Measurements from ENCODE around the gene STK32B.
"Not testable (repeated sequence)": the region's sequence is repeated elsewhere in the genome, so short reads cannot be mapped to it uniquely, and the experiment has no call there.

STK32B gene

GRCh38 chr4:5051278-5052203 lies at the start of gene STK32B:
TSS of gene STK32B (plus strand) at chr4:5051480.
- peak; percentile 62 for DNase-seq

GRCh38 chr4:5001641-5002040 lies 49.6 kb upstream of the STK32B start:
- not testable (repeated sequence) for DNase-seq

GRCh38 chr4:5003372-5003857 lies 47.9 kb upstream of the STK32B start:
- DNase-seq = no peak

GRCh38 chr4:5003918-5004317 lies 47.4 kb upstream of the STK32B start:
- no peak for DNase-seq

- DNase-seq = no peak
Observed at GRCh38 chr4:5004496-5004895, 46.8 kb upstream of the STK32B start.

GRCh38 chr4:5006932-5007331 lies 44.3 kb upstream of the STK32B start:
- not testable (repeated sequence) for DNase-seq

GRCh38 chr4:5009796-5010195 lies 41.5 kb upstream of the STK32B start:
- no peak for DNase-seq

GRCh38 chr4:5010984-5011383 lies 40.3 kb upstream of the STK32B start:
- DNase-seq = no peak

- no peak for DNase-seq
Observed at GRCh38 chr4:5012244-5012898, 38.9 kb upstream of the STK32B start.

GRCh38 chr4:5012958-5013357 lies 38.3 kb upstream of the STK32B start:
- no peak for DNase-seq

- DNase-seq = no peak
Observed at GRCh38 chr4:5014007-5014682, 37.1 kb upstream of the STK32B start.

- peak; percentile 4 for DNase-seq
Observed at GRCh38 chr4:5018096-5018495, 33.2 kb upstream of the STK32B start.

GRCh38 chr4:5018603-5019002 lies 32.7 kb upstream of the STK32B start:
- no peak for DNase-seq

GRCh38 chr4:5019274-5019673 lies 32.0 kb upstream of the STK32B start, which contains the start of gene CYTL1:
TSS of gene CYTL1 (minus strand) at chr4:5019458. CDS start at chr4:5019445, 13 bp downstream.
- no peak for DNase-seq

GRCh38 chr4:5019796-5020195 lies 31.5 kb upstream of the STK32B start:
- no peak for DNase-seq

GRCh38 chr4:5020341-5020740 lies 30.9 kb upstream of the STK32B start:
- no peak for DNase-seq

GRCh38 chr4:5021546-5021945 lies 29.7 kb upstream of the STK32B start:
- no peak for DNase-seq

GRCh38 chr4:5024673-5025072 lies 26.6 kb upstream of the STK32B start:
- no peak for DNase-seq

- no peak for DNase-seq
Observed at GRCh38 chr4:5026371-5026770, 24.9 kb upstream of the STK32B start.

- no peak for DNase-seq
Observed at GRCh38 chr4:5027346-5027745, 23.9 kb upstream of the STK32B start.

GRCh38 chr4:5028480-5028879 lies 22.8 kb upstream of the STK32B start:
- no peak for DNase-seq

- no peak for DNase-seq
Observed at GRCh38 chr4:5029447-5029846, 21.8 kb upstream of the STK32B start.

GRCh38 chr4:5030221-5030620 lies 21.1 kb upstream of the STK32B start:
- DNase-seq = no peak
